AG09319 (cell line): Measurements from ENCODE around the gene NHEJ1.
A peak's percentile ranks its signal among the peaks of the same experiment; 100 is the strongest.

Experiments
- DNase-seq: peaks from one replicate; pipeline ENCODE4 v3.0.0-alpha.2; 2010; ENCODE audit warnings: low read depth; ENCODE audit errors: extremely low read depth
- CTCF ChIP-seq: IDR thresholded peaks from 2 replicates; pipeline ENCODE4 v1.5.1; 2011; ENCODE audit warnings: low read depth, mild to moderate bottlenecking, inconsistent platforms, low read length, moderate library complexity

Gene NHEJ1, protein sequence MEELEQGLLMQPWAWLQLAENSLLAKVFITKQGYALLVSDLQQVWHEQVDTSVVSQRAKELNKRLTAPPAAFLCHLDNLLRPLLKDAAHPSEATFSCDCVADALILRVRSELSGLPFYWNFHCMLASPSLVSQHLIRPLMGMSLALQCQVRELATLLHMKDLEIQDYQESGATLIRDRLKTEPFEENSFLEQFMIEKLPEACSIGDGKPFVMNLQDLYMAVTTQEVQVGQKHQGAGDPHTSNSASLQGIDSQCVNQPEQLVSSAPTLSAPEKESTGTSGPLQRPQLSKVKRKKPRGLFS

GRCh38 chr2:219160186-219161017, at the start of gene NHEJ1:
Gene NHEJ1 (minus strand): TSS chr2:219160815. CDS start chr2:219158362, 2,453 bp downstream.
- DNase-seq: peak; percentile 84
- TF ChIP-seq CTCF: peak; percentile 99

GRCh38 chr2:219209236-219210195, 48.9 kb upstream of the NHEJ1 start:
- TF ChIP-seq CTCF: no peak
- no peak for DNase-seq

DNA sequence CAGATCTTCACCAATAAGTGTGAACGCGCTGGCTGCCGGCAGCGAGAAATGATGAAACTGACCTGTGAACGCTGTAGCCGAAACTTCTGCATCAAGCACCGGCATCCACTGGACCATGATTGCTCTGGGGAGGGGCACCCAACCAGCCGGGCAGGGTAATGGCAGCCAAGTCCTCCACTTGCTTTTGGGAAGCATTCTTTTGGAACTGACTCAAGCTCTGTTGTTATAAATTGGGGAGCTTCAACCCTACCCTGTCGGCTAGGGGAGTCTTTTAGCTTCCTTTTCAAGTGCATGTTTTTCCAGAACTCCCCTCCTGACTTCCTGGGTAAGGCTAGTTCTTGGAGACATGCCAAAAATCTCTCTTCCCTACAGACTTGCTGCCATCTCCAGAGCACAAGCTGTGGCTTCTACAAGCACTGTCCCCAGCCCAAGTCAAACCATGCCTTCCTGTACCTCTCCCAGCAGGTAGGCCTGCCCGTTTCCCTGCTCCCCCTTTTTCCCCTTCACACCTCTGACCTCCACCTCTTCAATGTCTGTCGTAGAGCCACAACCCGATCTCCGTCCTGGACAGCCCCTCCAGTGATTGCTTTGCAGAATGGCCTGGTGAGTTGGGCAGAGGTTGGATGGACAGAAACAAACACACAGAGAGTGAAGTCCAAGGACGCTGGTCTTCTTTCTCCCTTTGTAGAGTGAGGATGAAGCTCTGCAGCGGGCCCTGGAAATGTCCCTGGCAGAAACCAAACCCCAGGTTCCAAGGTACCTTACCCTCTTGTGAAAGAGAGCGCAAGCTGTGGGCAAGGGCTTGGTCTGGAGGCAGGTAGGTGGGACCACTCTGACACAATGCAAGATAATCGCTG, 47.5 kb upstream of the NHEJ1 start:
- TF ChIP-seq CTCF: no peak
- no peak for DNase-seq

- no peak for TF ChIP-seq CTCF
- no peak for DNase-seq
Observed at GRCh38 chr2:219207134-219207883, 46.7 kb upstream of the NHEJ1 start.

- peak; percentile 77 for DNase-seq
- no peak for TF ChIP-seq CTCF
Observed at GRCh38 chr2:219206328-219207133, 45.9 kb upstream of the NHEJ1 start, which contains the start of gene ZFAND2B. Gene ZFAND2B (plus strand): TSS chr2:219206782. CDS start chr2:219206988, 206 bp downstream.
